NOMO-1 (cell line): ENCODE data around the gene RHOC.

Source experiments
- DNase-seq, 2 experiments: peaks; one replicate each; lab custom pipeline; 2025; ENCODE audit not compliant: unreplicated experiment in 2 of 2; lab: John Stamatoyannopoulos, UW

RHOC gene

GRCh38 chr1:112686835-112687234, 20.1 kb downstream of the RHOC start:
- no peak for DNase-seq

- no peak for DNase-seq
Measured at GRCh38 chr1:112686417-112686816, 20.5 kb downstream of the RHOC start.

GRCh38 chr1:112685913-112686312, 21.0 kb downstream of the RHOC start:
- DNase-seq, result no peak

DNA sequence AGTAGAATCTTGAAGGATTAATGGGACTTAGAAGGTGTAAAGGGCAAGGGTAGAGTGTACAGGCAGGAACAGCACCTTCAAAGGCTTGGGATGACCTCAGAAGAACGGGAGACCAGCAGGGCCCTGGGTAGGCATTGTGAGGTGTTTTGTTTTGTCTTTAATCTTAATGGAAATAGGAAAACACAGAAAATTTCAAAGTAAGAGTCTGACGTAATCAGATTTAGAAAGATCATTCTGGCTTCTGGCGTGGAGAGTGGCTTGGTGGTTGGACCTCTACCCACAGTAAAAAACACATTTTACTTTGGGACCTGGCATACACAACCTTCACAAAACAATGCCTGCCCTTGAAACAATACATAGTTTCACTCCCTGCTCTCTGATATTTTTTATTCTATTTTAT, 28.3 kb downstream of the RHOC start:
- DNase-seq, result no peak

DNA sequence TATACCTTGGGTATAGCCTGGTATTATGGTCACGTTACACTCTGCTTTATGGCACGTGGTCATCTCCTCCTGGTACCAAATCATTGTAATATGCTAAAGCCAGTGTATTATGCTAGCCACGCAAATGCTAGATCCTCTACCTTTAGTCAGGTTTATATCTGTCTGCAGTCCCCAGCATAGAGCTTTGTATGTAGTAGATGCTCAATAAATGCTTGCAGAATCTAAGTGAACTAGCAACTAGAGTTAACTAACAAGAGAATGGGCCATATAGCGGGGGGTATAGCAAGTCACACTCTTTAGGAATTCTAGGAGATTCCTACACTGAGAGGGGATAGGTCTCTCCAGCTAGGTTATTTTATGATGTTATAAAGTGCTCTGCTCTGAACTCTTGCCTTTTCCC, 29.4 kb downstream of the RHOC start:
- no peak for DNase-seq

DNA sequence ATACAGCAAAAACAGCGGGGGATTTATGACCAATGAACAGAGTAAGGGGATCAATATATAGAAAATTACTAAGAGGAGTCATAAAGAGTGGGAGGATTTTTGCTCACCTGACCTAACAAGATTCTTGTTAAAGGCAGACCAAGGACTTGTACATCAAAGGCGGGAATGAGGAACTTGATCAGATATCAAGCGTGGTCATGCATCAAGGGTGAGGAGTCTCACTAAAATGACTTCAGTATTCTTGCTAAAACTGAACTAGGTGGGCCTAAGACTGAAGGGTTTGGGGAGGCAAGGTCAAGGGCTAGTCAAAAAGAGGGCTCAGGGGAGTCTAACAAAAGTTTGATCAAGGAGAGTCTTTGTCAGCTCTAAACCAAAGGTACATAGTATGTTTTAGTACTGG, 30.4 kb downstream of the RHOC start:
- DNase-seq, result no peak

GRCh38 chr1:112675728-112676381, 31.1 kb downstream of the RHOC start:
- DNase-seq, result no peak

GRCh38 chr1:112674986-112675727, 31.8 kb downstream of the RHOC start:
- peak in 1 of 2 experiments; percentile 48 for DNase-seq

DNA sequence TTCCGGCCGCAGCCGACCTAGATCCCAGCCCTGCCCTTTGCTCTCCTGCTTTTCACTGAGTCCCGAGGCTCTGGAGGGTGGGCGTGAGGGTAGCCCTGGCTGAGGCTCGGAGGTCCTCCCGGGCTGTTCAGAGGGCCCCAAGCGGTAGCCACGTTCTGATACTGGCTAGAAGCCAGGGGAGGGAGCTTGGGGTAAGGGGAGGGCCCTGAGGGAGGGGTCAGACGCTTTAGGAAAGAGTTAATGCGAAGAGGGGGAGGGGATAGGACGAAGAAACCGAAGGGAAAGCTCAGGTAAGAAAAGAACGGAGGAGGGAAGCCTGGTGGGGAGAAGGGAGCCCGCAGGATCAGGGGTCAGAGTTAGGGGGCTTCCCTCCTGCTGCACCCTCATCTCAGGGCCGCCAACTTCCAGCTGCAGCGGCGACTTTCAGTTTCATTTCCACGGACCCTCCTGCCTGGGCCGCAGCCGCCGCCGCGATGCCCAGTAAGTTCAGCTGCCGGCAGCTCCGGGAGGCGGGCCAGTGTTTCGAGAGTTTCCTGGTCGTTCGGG, 32.4 kb downstream of the RHOC start, which contains the start of gene MOV10:
TSS of gene MOV10 (plus strand) at position 220 of the 546 bp plus-strand sequence. CDS start at position 474, 254 bp downstream.
- peak; percentile 68 to 77 for DNase-seq

DNA sequence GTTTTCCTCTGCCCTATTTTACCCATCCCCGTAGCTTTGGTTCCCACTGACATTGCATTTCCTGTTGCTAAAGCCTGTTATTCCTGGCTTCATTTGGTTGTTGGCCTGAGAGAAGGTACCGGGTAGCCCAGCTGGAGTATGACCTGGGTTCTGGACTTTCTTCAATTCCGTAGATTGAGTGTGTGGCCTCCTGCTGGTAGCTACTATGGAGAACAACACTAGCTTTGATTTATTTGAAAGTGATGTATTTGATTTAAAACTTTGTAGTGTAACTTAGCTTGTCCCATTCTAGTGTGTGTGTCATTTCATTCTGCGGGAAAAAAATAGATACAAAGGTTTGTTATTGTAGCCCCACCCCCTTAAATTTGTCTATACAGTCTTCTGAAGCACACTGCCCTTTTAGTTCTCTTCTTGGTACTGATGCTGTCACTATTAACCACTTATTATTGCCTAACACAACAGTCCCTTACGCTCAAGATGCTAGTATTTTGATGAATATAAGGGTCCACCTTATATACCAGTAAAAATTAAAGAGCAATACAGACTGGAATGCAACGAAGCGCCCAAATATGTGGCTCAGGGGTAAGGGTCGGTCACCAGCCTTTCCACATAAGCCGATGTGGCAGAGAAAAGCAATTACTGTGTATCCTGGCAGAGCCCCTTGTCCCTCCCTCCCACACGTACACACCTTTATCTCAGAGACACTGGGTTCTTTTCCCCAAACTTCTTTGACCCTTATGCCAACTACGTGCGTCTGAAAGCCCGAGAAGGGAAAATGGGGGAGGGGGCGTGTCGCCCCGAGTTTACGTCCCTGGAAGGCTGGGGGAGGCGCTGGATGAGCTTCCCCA, 33.1 kb downstream of the RHOC start:
- peak in 1 of 2 experiments; percentile 58 for DNase-seq

DNA sequence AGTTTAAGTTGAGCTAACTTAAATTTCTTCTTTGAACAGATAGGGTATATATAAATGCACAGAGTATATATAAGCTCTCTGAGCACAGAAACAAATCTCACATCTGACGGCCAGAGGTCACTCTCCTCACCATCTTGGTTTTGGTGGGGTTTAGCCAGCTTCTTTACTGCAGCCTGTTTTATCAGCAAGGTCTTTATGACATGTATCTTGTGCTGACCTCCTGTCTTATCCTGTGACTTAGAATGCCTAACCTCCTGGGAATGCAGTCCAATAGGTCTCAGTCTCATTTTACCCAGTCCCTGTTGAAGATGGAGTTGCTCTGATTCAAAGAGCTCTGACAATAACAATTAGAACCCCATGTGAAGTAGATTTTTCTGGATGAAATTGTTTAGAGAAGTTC, 34.1 kb downstream of the RHOC start:
- DNase-seq, result no peak

- DNase-seq, result no peak
Measured at GRCh38 chr1:112672009-112672408, 34.9 kb downstream of the RHOC start.

DNA sequence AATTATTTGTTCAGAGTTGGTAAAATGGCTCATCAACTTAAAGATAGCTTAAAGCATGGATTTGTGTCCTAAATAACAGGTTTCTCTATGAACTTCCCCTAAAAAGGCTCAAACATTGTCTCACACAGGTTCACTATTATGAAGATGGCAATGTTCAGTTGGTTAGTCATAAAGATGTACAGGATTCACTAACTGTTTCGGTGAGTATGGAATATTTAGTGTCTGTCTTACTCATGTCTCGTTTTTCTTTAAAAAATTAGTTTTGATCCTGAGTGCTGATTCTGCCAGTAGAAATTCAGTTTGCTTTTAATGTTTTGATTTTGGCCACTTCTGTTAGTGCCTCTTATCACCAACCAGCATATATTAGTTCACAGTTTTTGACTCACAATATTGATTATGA, 40.0 kb downstream of the RHOC start:
- DNase-seq, result no peak

DNA sequence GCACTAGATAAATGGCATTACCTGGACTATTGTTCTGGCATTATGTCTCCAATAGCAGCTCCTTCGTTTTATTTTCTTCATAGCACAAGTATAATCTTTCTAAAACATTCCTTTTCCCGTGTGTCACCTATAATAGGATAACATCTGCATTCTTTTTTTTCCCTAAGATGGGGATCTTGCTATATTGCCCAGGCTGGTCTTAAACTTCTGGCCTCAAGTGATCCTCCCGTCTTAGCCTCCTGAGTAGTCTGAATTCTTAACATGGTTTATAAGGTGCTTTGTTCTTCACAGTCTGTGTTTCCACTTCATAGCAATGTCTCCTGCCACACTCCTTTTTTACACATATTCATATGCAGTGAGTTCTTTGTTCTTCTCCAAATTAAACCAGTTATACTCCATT, 41.1 kb downstream of the RHOC start:
- DNase-seq, result no peak

DNA sequence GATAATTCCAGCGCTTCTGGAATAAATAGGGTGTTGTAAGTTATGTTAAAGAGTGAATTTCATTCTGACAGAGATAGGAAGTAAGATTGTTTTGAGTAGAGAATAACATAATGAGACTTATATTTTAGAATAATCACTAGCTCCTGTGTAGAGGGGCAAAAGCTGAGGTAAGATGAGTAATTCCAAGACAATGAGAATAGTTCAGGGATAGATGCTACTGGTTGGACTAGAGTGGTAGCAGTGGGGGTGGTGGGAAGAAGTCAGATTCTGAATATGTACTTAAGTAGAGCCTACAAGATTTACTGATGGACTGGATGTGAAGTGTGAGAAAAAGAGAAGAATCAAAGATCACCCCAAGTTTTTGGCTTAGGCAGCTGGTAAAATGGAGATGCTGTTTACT, 55.7 kb downstream of the RHOC start:
- DNase-seq, result no peak
